HAP-1 (cell line): ENCODE data around the gene PAX8.

Source experiments
- DNase-seq, 2 experiments: peaks; one replicate each; pipeline ENCODE4 v3.0.0-alpha.2; 2016 to 2020; ENCODE audit warnings: low spot score in 2 of 2
- H3K27me3 ChIP-seq: fragments of 250-450 bp; sonication (Bioruptor Pico); 2 replicates; pipeline ENCODE4 v1.5.1; 2020; ENCODE audit warnings: low read depth, mild to moderate bottlenecking, moderate library complexity
- H3K36me3 ChIP-seq: fragments of 250-450 bp; sonication (Bioruptor Pico); replicated peaks from 2 replicates; pipeline ENCODE4 v1.5.1; 2020; ENCODE audit warnings: mild to moderate bottlenecking
- H3K4me1 ChIP-seq: fragments of 250-450 bp; sonication (Bioruptor Pico); 2 replicates; pipeline ENCODE4 v1.5.1; 2020; ENCODE audit warnings: mild to moderate bottlenecking
- H3K4me3 ChIP-seq: fragments of 250-450 bp; sonication (Bioruptor Pico); 2 replicates; pipeline ENCODE4 v1.5.1; 2020; ENCODE audit warnings: mild to moderate bottlenecking, moderate library complexity
- H3K9me3 ChIP-seq: fragments of 250-450 bp; sonication (Bioruptor Pico); 2 replicates; pipeline ENCODE4 v1.5.1; 2020; ENCODE audit warnings: mild to moderate bottlenecking, moderate library complexity
- in situ Hi-C: fragments of 300-500 bp; cut with MboI; formaldehyde crosslinking; loops from 3 replicates; pipeline ENCODE4 v1.14.3; 2020; ENCODE audit warnings: low sequenced_read_pairs, inconsistent platforms, mixed read lengths

The PAX8 gene

DNA sequence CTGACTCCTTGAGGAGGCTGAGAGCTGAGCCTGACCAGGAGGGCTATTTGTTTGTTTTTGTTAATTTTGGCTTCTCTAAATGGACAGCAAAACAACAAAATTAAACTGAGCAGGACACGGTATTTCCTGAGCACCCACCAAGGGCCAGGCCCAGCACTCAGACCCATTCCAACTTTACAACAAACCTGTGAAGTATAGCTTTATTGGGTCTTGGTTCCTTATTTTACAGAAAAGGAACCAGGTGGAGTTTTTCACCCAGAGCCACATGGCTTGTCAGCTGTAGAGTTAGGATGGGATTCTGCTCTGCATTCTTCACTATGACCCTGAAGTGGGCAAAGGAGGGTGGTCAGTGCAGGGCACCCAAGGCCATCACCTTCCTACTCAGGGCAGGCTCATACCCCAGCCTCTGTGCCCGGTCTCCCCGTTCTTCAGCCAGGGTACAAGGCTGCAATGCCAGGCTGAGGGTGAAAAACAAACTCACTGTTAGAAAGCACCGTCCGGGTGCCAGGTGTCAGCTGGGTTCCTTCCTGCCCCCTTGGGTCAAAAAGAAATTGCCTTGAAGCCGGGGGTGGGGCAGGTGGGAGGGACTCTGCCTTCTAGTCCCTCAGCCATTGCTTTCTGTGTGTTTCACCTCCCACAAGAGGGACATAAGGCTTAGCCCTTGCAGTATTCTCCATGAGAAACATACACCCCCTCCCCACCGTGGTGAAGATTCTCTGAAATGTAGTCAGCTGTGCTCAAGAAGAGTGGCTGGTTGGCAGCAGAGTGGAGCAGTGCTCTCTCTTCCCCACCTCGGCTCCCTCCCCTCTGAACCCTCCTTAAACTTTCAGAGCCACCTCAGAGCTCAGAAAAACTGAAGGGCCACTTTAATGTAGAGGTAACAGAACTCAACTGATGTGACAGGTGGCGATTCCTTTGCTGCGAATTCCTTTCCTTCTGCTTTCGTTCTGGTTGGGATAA is 102.7 kb downstream of the PAX8 start:
- no peaks in the 10 kb centered on the region for H3K27me3 ChIP-seq
- in situ Hi-C loops = no loop called here
- H3K4me3 ChIP-seq = no peak overlapping the region
- no peak for DNase-seq
- H3K36me3 ChIP-seq = no peaks in the 10 kb centered on the region
- no peaks in the 10 kb centered on the region for H3K4me1 ChIP-seq
- no peaks in the 10 kb centered on the region for H3K9me3 ChIP-seq

DNA sequence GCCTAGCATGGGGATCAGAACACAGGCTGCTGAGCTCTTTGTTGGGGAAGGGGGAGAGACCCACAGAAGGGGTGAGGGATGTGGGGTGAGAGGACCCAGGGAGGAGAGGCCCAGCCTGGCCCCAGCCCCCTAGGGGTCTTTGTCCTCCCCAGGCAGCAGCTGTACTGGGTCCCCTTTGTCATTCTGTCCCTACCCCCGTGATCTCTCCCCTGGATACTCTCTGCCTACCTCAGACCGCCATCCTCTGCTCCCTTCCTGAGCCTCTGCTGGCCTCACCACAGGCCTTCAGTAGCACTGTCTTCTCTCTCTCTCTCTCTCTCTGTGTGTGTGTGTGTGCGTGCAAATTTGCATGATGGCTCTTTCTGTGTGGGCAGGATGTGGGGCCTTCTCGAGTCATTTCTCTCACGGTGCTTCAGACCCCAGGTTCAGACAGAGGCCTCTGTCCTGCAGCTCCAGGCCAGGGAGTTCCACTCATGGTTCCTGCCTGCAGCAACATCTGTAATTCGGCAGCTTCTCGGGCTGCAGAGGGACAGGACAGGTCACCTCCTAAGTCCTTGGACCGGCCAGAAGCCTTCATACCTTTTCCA is 103.6 kb downstream of the PAX8 start:
- in situ Hi-C loops = no loop called here
- Histone ChIP-seq H3K27me3 (no peaks in the 10 kb centered on the region), H3K4me3 (no peak overlapping the region), H3K36me3 (no peaks in the 10 kb centered on the region), H3K4me1 (no peaks in the 10 kb centered on the region), H3K9me3 (no peaks in the 10 kb centered on the region)
- DNase-seq = no peak

- Histone ChIP-seq H3K27me3 (no peaks in the 10 kb centered on the region), H3K9me3 (no peaks in the 10 kb centered on the region), H3K4me1 (no peaks in the 10 kb centered on the region), H3K36me3 (no peaks in the 10 kb centered on the region), H3K4me3 (no peak overlapping the region)
- in situ Hi-C loops = no loop called here
- no peak for DNase-seq
Measured at GRCh38 chr2:113174376-113174750, 104.4 kb downstream of the PAX8 start.

DNA sequence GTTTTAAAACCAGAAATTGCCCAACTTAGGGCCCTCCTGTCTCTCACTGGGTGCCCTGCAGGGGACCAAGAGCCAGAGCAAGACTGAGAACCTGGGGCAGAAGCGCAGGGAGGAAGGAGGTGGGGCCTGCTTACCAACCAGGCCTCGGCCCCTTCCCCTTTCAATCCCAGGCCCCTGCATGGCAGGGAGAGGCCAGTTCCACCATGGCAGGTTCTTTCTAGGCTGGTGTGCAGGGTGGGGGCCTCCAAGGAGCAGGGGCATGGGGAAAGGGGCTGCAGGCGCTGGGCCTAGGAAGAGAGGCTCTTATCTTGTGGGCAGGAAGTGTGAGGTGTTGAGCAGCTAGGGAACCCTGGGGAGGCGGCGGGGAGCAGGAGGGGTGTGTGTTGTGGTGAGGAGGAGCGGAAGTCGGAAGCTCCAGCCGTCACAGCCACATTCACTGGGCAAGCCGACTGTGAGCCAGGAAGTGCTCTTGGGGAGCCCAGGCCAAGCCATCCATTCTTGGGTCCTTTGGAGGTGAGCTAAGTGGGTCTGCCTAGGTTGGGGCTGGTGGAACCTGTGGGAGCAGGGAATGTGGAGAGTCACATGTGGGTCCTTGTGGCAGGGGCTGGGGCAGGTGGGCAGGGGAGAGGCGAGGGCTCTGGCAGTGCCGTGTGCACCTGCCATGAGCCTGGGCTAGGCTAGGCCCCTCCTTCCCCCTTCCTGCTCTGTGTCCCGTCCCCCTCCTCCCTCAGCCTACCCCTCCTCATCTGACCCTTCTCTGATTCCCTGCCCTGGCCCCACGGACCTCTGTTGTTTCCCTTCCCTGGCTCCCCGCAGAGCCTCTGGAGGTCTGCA is 105.0 kb downstream of the PAX8 start, which contains the start of gene PSD4:
PSD4 (plus strand) TSS at position 430 of the 834 bp plus-strand sequence. CDS start 8,486 bp downstream, outside the sequence.
- in situ Hi-C loops = no loop called here
- H3K9me3 ChIP-seq = no peaks in the 10 kb centered on the region
- H3K4me1 ChIP-seq = no peaks in the 10 kb centered on the region
- H3K4me3 ChIP-seq = no peak within 1 kb of the TSS
- H3K27me3 ChIP-seq = no peaks in the 10 kb centered on the region
- no peaks in the 10 kb centered on the region for H3K36me3 ChIP-seq
- no peak for DNase-seq

DNA sequence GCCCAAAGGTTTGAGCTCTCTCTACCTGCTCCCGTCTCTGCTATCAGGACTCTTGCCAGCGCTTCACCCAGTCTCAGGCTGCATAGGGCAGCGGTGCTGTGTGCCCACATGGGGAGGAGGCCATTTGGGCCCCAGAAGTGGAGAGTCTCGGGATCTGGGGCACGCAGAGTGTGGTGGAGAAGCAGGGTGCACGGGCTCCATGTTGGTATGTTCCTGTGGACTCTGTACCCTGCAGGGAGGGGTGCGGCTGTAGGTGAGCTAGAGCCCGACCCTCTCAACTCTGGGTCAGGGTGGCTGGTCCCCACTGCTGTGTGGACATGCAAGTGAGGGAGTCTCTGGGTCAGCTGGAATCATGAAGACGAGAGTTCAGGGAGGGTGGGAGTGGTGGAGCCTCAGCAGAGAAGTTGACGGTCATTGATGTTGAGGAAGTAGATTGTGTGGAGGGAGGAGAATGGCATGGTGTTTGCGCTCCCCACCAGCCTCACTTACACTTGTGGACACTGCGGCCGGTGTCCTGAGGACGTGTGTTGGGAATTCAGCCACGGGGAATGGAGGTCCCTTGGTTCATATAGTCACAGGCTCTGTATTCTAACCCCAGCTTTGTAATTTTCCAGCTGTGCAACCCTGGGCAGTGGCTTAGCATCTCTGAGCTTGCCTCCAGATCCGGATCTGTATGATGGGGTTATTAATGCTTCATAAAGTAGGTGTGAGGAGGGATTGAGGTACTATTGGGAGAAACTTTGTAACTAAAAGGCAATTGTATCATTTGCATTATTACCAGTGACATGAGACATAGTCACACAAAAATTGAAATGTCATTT is 105.8 kb downstream of the PAX8 start:
- no peaks in the 10 kb centered on the region for H3K4me1 ChIP-seq
- no peak overlapping the region for H3K4me3 ChIP-seq
- DNase-seq = no peak
- in situ Hi-C loops = no loop called here
- no peaks in the 10 kb centered on the region for H3K27me3 ChIP-seq
- H3K9me3 ChIP-seq = no peaks in the 10 kb centered on the region
- no peaks in the 10 kb centered on the region for H3K36me3 ChIP-seq

DNA sequence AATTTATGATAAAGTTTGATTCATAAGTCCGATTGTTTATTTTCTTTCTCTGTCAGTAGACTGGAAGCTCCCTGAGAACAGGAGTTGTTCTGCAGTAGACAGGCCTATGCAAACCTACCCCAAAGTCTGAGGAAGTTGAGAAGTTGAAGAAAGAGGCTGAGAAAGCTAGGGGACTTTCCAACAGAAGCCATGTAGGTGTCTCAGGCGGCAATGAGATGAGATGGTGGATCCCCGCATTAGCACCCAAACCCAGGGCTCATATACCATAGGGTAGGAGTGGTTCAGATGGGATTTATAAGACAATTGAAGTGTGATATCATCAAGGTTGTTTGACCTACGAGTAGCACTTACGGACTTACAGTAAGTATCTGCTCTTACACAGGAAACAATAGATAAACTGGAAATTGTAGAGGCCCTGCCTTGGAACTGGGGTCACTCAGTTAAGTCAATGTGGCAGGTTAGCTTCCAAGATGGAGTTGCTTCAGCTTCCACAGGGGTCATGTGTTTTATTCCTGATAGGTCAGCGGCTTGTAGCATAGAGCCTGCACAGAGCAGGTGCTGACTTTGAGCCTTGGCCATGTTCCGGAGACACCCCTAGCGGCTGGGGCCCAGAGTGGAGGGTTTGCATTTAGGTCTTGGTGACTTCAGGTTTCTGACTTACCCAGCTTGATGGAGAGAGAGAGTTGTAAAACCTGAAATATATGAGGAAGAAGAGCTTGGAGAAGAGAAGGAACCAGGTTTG is 107.2 kb downstream of the PAX8 start:
- no peak for DNase-seq
- Histone ChIP-seq H3K36me3 (no peaks in the 10 kb centered on the region), H3K4me3 (no peak overlapping the region), H3K27me3 (no peaks in the 10 kb centered on the region), H3K9me3 (no peaks in the 10 kb centered on the region), H3K4me1 (no peaks in the 10 kb centered on the region)
- in situ Hi-C loops = no loop called here

GRCh38 chr2:113169586-113169985 is 109.1 kb downstream of the PAX8 start:
- Histone ChIP-seq H3K27me3 (no peaks in the 10 kb centered on the region), H3K4me1 (no peaks in the 10 kb centered on the region; the same call in 1 of the 2 replicates), H3K4me3 (no peak overlapping the region), H3K9me3 (no peaks in the 10 kb centered on the region), H3K36me3 (no peaks in the 10 kb centered on the region)
- in situ Hi-C loops = no loop called here
- DNase-seq = no peak

- no peaks in the 10 kb centered on the region for H3K27me3 ChIP-seq
- DNase-seq = no peak
- in situ Hi-C loops = no loop called here
- no peak overlapping the region for H3K4me3 ChIP-seq
- H3K4me1 ChIP-seq = no peaks in the 10 kb centered on the region; the same call in 1 of the 2 replicates
- H3K36me3 ChIP-seq = no peaks in the 10 kb centered on the region
- no peaks in the 10 kb centered on the region for H3K9me3 ChIP-seq
Measured at GRCh38 chr2:113169002-113169530, 109.7 kb downstream of the PAX8 start.

- no peak for DNase-seq
- H3K27me3 ChIP-seq = no peaks in the 10 kb centered on the region
- no peaks in the 10 kb centered on the region for H3K9me3 ChIP-seq
- H3K4me3 ChIP-seq = no peak overlapping the region
- H3K36me3 ChIP-seq = no peaks in the 10 kb centered on the region
- in situ Hi-C loops = no loop called here
- no peaks in the 10 kb centered on the region; the same call in 1 of the 2 replicates for H3K4me1 ChIP-seq
Measured at GRCh38 chr2:113167962-113168340, 110.8 kb downstream of the PAX8 start.

DNA sequence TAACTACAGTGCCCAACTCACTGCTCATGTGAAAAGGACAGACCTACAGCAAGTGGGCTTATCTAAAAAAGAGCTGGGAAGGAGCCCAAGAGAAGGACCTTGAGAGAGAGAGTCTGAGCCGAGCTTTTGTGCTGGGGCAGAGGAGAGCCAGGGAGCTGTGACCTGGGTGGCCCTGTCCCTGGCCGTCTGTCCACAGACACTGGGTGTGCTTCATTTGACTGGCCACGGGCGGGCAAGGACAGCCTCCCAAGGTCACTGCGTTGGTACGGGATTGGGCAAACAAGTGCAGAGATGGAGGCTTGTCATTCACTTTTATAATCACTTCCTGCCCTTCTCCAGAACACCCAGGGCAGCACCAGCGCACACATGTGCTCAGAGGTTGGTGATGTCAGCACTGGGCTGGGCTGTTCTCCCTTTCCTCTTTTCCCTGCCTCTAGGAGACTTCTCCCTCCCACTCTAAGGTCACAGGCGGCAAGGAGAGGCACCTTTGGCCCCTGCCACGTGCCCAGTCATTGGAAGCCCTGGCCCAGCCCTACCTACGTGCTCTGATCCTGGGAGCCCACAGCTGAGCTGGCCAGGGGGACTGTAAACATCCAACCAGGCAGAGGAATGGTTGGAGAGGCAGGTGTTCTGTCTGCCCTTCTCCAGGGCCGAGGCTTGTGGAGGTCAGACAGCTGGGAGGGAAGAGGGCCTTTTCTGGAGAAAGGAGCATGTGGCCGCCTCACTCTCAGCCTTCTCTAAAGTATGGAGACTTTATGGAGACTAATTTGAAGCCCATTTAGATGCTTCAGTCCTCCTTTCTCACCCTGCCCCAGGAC is 111.4 kb downstream of the PAX8 start:
- no peaks in the 10 kb centered on the region; the same call in 1 of the 2 replicates for H3K4me1 ChIP-seq
- H3K36me3 ChIP-seq = no peaks in the 10 kb centered on the region
- no peak for DNase-seq
- in situ Hi-C loops = no loop called here
- no peaks in the 10 kb centered on the region for H3K9me3 ChIP-seq
- no peaks in the 10 kb centered on the region for H3K27me3 ChIP-seq
- no peak overlapping the region for H3K4me3 ChIP-seq

DNA sequence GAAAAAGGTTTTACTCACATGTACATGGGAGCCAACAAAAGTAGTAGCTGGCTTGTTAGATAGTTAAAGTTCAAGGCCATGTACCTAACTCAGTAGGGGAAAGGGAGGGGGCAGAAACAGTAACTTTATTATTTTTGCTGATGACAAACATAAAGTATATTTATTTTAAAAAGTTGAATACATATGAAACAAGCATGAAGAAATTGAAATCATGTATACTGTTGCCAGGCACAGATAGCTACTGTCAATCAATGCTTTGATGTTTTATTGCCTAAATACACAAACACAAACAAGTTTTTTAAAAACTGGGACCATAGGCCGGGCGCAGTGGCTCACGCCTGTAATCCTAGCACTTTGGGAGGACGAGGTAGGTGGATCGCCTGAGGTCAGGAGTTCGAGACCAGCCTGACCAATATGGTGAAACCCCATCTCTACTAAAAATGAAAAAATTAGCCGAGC is 112.5 kb downstream of the PAX8 start:
- no peaks in the 10 kb centered on the region for H3K36me3 ChIP-seq
- no peaks in the 10 kb centered on the region for H3K27me3 ChIP-seq
- DNase-seq = no peak
- no peak overlapping the region for H3K4me3 ChIP-seq
- no peaks in the 10 kb centered on the region; the same call in 1 of the 2 replicates for H3K4me1 ChIP-seq
- H3K9me3 ChIP-seq = no peaks in the 10 kb centered on the region
- in situ Hi-C loops = no loop called here
